PC-9 (cell line): ENCODE results near the gene DRAP1.

Experiments
- CTCF ChIP-seq: fragments of 200-600 bp; sonication (generic); conservative IDR thresholded peaks from 2 replicates; pipeline ENCODE4 v1.6.1; 2017; ENCODE audit warnings: mixed run types, antibody characterized with exemption, mild to moderate bottlenecking, moderate library complexity
- EZH2 ChIP-seq: fragments of 200-600 bp; sonication (generic); IDR thresholded peaks from 2 replicates; pipeline ENCODE4 v1.8.0; 2017; ENCODE audit warnings: antibody characterized with exemption, low read depth

GRCh38 chr11:65872586-65873317 lies 46.5 kb upstream of the DRAP1 start, which contains the start of gene EFEMP2:
- no peak for TF ChIP-seq CTCF
- no peak for TF ChIP-seq EZH2
